ENCODE measurements around the gene MYB. TPM values are rescaled to one million over a fixed set of nuclear protein-coding genes. Genes with fewer than 3 reads are reported as not detected.
A peak's percentile ranks its signal among the peaks of the same experiment; 100 is the strongest.

The MYB gene
- total and polyA plus RNA-seq, 2 donors: 42.1 to 84.7 TPM

- no peaks in the 10 kb centered on the region for H3K27me3 ChIP-seq (ENCODE audit: control insufficient read depth in 2 of 2, insufficient read depth in 1 of 2, low read length in 1 of 2)
- H3K27ac ChIP-seq (ENCODE audit: low read depth in 1 of 2, low read length in 1 of 2): no peak overlapping the region
- no peaks in the 10 kb centered on the region for H3K9me3 ChIP-seq (ENCODE audit: control insufficient read depth in 2 of 2, insufficient read depth in 1 of 2, low read length in 1 of 2)
- H3K36me3 ChIP-seq (ENCODE audit: control insufficient read depth in 2 of 2, insufficient read depth in 2 of 2, low read length in 1 of 2): peaks cover 45 to 85% of the 10 kb centered on the region in 2 donors
- no peak for DNase-seq (ENCODE audit: low read depth in 6 of 9, low spot score in 9 of 9)
- peaks cover 21 to 36% of the 10 kb centered on the region in 2 donors for H3K4me1 ChIP-seq (ENCODE audit: control insufficient read depth in 2 of 2, insufficient read depth in 2 of 2, low read length in 2 of 2)
- H3K4me3 ChIP-seq (ENCODE audit: low read length in 2 of 2): no peak overlapping the region
- 84% methylated on average over 1 of the region's 1 CpG for WGBS
These were observed 8.2 kb downstream of the MYB start for GRCh38 chr6:135189344-135189743.

- Histone ChIP-seq H3K4me3 (ENCODE audit: low read length in 2 of 2) (no peak overlapping the region), H3K4me1 (ENCODE audit: control insufficient read depth in 2 of 2, insufficient read depth in 2 of 2, low read length in 2 of 2) (peaks cover 12 to 37% of the 10 kb centered on the region in 2 donors), H3K36me3 (ENCODE audit: control insufficient read depth in 2 of 2, insufficient read depth in 2 of 2, low read length in 1 of 2) (peaks cover 48 to 92% of the 10 kb centered on the region in 2 donors), H3K27ac (ENCODE audit: low read depth in 1 of 2, low read length in 1 of 2) (no peak overlapping the region), H3K27me3 (ENCODE audit: control insufficient read depth in 2 of 2, insufficient read depth in 1 of 2, low read length in 1 of 2) (no peaks in the 10 kb centered on the region), H3K9me3 (ENCODE audit: control insufficient read depth in 2 of 2, insufficient read depth in 1 of 2, low read length in 1 of 2) (no peaks in the 10 kb centered on the region)
- 71% methylated on average over 10 of the region's 10 CpGs for WGBS
- DNase-seq (ENCODE audit: low read depth in 6 of 9, low spot score in 9 of 9): no peak
These were observed 10.6 kb downstream of the MYB start for GRCh38 chr6:135191508-135192255.

GRCh38 chr6:135192256-135193174, 11.4 kb downstream of the MYB start:
- H3K36me3 ChIP-seq (ENCODE audit: control insufficient read depth in 2 of 2, insufficient read depth in 2 of 2, low read length in 1 of 2): peaks cover 55 to 92% of the 10 kb centered on the region in 2 donors
- no peak overlapping the region for H3K4me3 ChIP-seq (ENCODE audit: low read length in 2 of 2)
- H3K27ac ChIP-seq (ENCODE audit: low read depth in 1 of 2, low read length in 1 of 2): no peak overlapping the region
- no peaks in the 10 kb centered on the region for H3K27me3 ChIP-seq (ENCODE audit: control insufficient read depth in 2 of 2, insufficient read depth in 1 of 2, low read length in 1 of 2)
- H3K9me3 ChIP-seq (ENCODE audit: control insufficient read depth in 2 of 2, insufficient read depth in 1 of 2, low read length in 1 of 2): no peaks in the 10 kb centered on the region
- WGBS: 96% methylated on average over 13 of the region's 13 CpGs
- DNase-seq (ENCODE audit: low read depth in 6 of 9, low spot score in 9 of 9): no peak
- peaks cover 12 to 37% of the 10 kb centered on the region in 2 donors for H3K4me1 ChIP-seq (ENCODE audit: control insufficient read depth in 2 of 2, insufficient read depth in 2 of 2, low read length in 2 of 2)

GRCh38 chr6:135193221-135193620, 12.1 kb downstream of the MYB start:
- H3K27ac ChIP-seq (ENCODE audit: low read depth in 1 of 2, low read length in 1 of 2): no peak overlapping the region

GRCh38 chr6:135195041-135195440, 13.9 kb downstream of the MYB start:
- Histone ChIP-seq H3K4me3 (ENCODE audit: low read length in 2 of 2) (no peak overlapping the region), H3K27me3 (ENCODE audit: control insufficient read depth in 2 of 2, insufficient read depth in 1 of 2, low read length in 1 of 2) (no peaks in the 10 kb centered on the region), H3K27ac (ENCODE audit: low read depth in 1 of 2, low read length in 1 of 2) (peak overlapping the region in 1 of 2 donors; percentile 26), H3K4me1 (ENCODE audit: control insufficient read depth in 2 of 2, insufficient read depth in 2 of 2, low read length in 2 of 2) (peaks cover 6 to 28% of the 10 kb centered on the region in 2 donors), H3K36me3 (ENCODE audit: control insufficient read depth in 2 of 2, insufficient read depth in 2 of 2, low read length in 1 of 2) (peaks cover 48 to 92% of the 10 kb centered on the region in 2 donors), H3K9me3 (ENCODE audit: control insufficient read depth in 2 of 2, insufficient read depth in 1 of 2, low read length in 1 of 2) (no peaks in the 10 kb centered on the region)
- DNase-seq (ENCODE audit: low read depth in 6 of 9, low spot score in 9 of 9): peak in 1 of 9 donors; percentile 46
- WGBS: 36% methylated on average over 2 of the region's 2 CpGs

More at GRCh38 chr6:135193221-135193620, 12.1 kb downstream of the MYB start:
- H3K4me1 ChIP-seq (ENCODE audit: control insufficient read depth in 2 of 2, insufficient read depth in 2 of 2, low read length in 2 of 2): peaks cover 12 to 36% of the 10 kb centered on the region in 2 donors
- H3K27me3 ChIP-seq (ENCODE audit: control insufficient read depth in 2 of 2, insufficient read depth in 1 of 2, low read length in 1 of 2): no peaks in the 10 kb centered on the region
- peaks cover 55 to 92% of the 10 kb centered on the region in 2 donors for H3K36me3 ChIP-seq (ENCODE audit: control insufficient read depth in 2 of 2, insufficient read depth in 2 of 2, low read length in 1 of 2)
- no peak overlapping the region for H3K4me3 ChIP-seq (ENCODE audit: low read length in 2 of 2)
- no peaks in the 10 kb centered on the region for H3K9me3 ChIP-seq (ENCODE audit: control insufficient read depth in 2 of 2, insufficient read depth in 1 of 2, low read length in 1 of 2)
- DNase-seq (ENCODE audit: low read depth in 6 of 9, low spot score in 9 of 9): no peak
- WGBS: 93% methylated on average over 1 of the region's 1 CpG

GRCh38 chr6:135195522-135195921, 14.4 kb downstream of the MYB start:
- no peaks in the 10 kb centered on the region for H3K9me3 ChIP-seq (ENCODE audit: control insufficient read depth in 2 of 2, insufficient read depth in 1 of 2, low read length in 1 of 2)
- H3K4me1 ChIP-seq (ENCODE audit: control insufficient read depth in 2 of 2, insufficient read depth in 2 of 2, low read length in 2 of 2): peaks cover 6 to 26% of the 10 kb centered on the region in 2 donors
- H3K36me3 ChIP-seq (ENCODE audit: control insufficient read depth in 2 of 2, insufficient read depth in 2 of 2, low read length in 1 of 2): peaks cover 47 to 92% of the 10 kb centered on the region in 2 donors
- no peak overlapping the region for H3K4me3 ChIP-seq (ENCODE audit: low read length in 2 of 2)
- DNase-seq (ENCODE audit: low read depth in 6 of 9, low spot score in 9 of 9): peak in 4 of 9 donors; percentile 21 to 54 (median 28)
- 32% methylated on average over 6 of the region's 6 CpGs for WGBS
- H3K27me3 ChIP-seq (ENCODE audit: control insufficient read depth in 2 of 2, insufficient read depth in 1 of 2, low read length in 1 of 2): no peaks in the 10 kb centered on the region
- H3K27ac ChIP-seq (ENCODE audit: low read depth in 1 of 2, low read length in 1 of 2): peak overlapping the region in 1 of 2 donors; percentile 53

- Histone ChIP-seq H3K9me3 (ENCODE audit: control insufficient read depth in 2 of 2, insufficient read depth in 1 of 2, low read length in 1 of 2) (no peaks in the 10 kb centered on the region), H3K27me3 (ENCODE audit: control insufficient read depth in 2 of 2, insufficient read depth in 1 of 2, low read length in 1 of 2) (no peaks in the 10 kb centered on the region), H3K27ac (ENCODE audit: low read depth in 1 of 2, low read length in 1 of 2) (peak overlapping the region; percentile 26 to 36), H3K4me1 (ENCODE audit: control insufficient read depth in 2 of 2, insufficient read depth in 2 of 2, low read length in 2 of 2) (peaks cover 6 to 20% of the 10 kb centered on the region in 2 donors), H3K36me3 (ENCODE audit: control insufficient read depth in 2 of 2, insufficient read depth in 2 of 2, low read length in 1 of 2) (peaks cover 44 to 92% of the 10 kb centered on the region in 2 donors), H3K4me3 (ENCODE audit: low read length in 2 of 2) (no peak overlapping the region)
- WGBS: 93% methylated on average over 10 of the region's 10 CpGs
- no peak for DNase-seq (ENCODE audit: low read depth in 6 of 9, low spot score in 9 of 9)
These were observed 15.8 kb downstream of the MYB start for GRCh38 chr6:135196739-135197510.

GRCh38 chr6:135202836-135203235, 21.7 kb downstream of the MYB start:
- WGBS: 96% methylated on average over 1 of the region's 1 CpG
- no peaks in the 10 kb centered on the region for H3K4me1 ChIP-seq (ENCODE audit: control insufficient read depth in 2 of 2, insufficient read depth in 2 of 2, low read length in 2 of 2)
- no peaks in the 10 kb centered on the region for H3K27me3 ChIP-seq (ENCODE audit: control insufficient read depth in 2 of 2, insufficient read depth in 1 of 2, low read length in 1 of 2)
- H3K27ac ChIP-seq (ENCODE audit: low read depth in 1 of 2, low read length in 1 of 2): no peak overlapping the region
- H3K4me3 ChIP-seq (ENCODE audit: low read length in 2 of 2): no peak overlapping the region
- no peak for DNase-seq (ENCODE audit: low read depth in 6 of 9, low spot score in 9 of 9)
- H3K9me3 ChIP-seq (ENCODE audit: control insufficient read depth in 2 of 2, insufficient read depth in 1 of 2, low read length in 1 of 2): no peaks in the 10 kb centered on the region
- peaks cover 36 to 86% of the 10 kb centered on the region in 2 donors for H3K36me3 ChIP-seq (ENCODE audit: control insufficient read depth in 2 of 2, insufficient read depth in 2 of 2, low read length in 1 of 2)

All from thymus (tissue), 11 donors.